Ovary (tissue), 9 donors: Measurements from ENCODE around the gene CACNA1E. TPM values are rescaled to one million over a fixed set of nuclear protein-coding genes. Genes with fewer than 3 reads are reported as not detected.

Experiments used
- DNase-seq, 5 donors: peaks; one replicate each; pipeline ENCODE4 v3.0.0-alpha.2; 2019 to 2020
- H3K27ac ChIP-seq, 2 donors: fragments of 200-600 bp; one replicate each; pipeline versions ENCODE4 v1.5.1 to v1.8.0; 2019 to 2022
- H3K27me3 ChIP-seq: fragments of 200-600 bp; one replicate; pipeline ENCODE4 v1.8.0; 2022
- H3K36me3 ChIP-seq: fragments of 200-600 bp; sonication (generic); one replicate; pipeline ENCODE4 v1.5.1; 2019
- H3K4me1 ChIP-seq: one replicate; pipeline ENCODE4 v1.8.1; 2013; ENCODE audit warnings: mild to moderate bottlenecking, moderate library complexity; ENCODE audit not compliant: insufficient read depth
- H3K4me3 ChIP-seq: fragments of 200-600 bp; sonication (generic); one replicate; pipeline ENCODE4 v1.5.1; 2017
- H3K9me3 ChIP-seq, 2 donors: fragments of 200-600 bp in 1 of 2; sonication (generic) in 1 of 2; one replicate each; pipeline versions ENCODE4 v1.5.1 to v1.8.1; 2013 to 2019; ENCODE audit warnings: mild to moderate bottlenecking in 1 of 2, moderate library complexity in 1 of 2
- EP300 ChIP-seq: sonication (generic); formaldehyde crosslinking; IDR thresholded peaks from one replicate; pipeline ENCODE4 v1.6.1; 2017; ENCODE audit warnings: antibody characterized with exemption
- POLR2A ChIP-seq: fragments of 450-650 bp; IDR thresholded peaks from one replicate; pipeline ENCODE4 v1.6.1; 2017; ENCODE audit warnings: antibody characterized with exemption, mild to moderate bottlenecking, moderate library complexity
- WGBS, 3 donors: extraction: QIAGEN DNeasy Blood & Tissue Kit in 1 of 3; methylation state at CpG; one replicate each; pipeline versions ENCODE4 v1.1.5 to v1.1.7; 2013 to 2017; 5-methylcytosine and 5-hydroxymethylcytosine counted together
- intact Hi-C, 4 donors: fragments of 100-400 bp; cut with DNase I; formaldehyde crosslinking; loops; one replicate each; pipeline versions ENCODE4 v1.11.0 to v1.15.1; 2022 to 2023
- polyA plus RNA-seq, 2 donors: library from polyadenylated mRNA; stranded (reverse); fragments of 200-250 nt in 1 of 2; fragments of 350-450 nt in 1 of 2; fragmentation: Illumina TruSeq in 1 of 2; extraction: RNeasy Lipid Tissue Mini Kit (QIAGEN cat#74804) in 1 of 2; gene quantifications; one replicate each; pipeline ENCODE4 v1.2.3, GENCODE V29; 2013 to 2014
- total RNA-seq, 7 donors: library from RNA; depleted of rRNA in 2 of 7; stranded (reverse); fragments of >200 nt in 2 of 7; fragmentation: NEBNext Ultra II Directional in 3 of 7; extraction: Animal tissue kit (Norgen Biotek cat#: 25700) in 3 of 7; gene quantifications; one replicate each; pipeline versions ENCODE4 v1.1.0 to v1.2.4, GENCODE V29; 2016 to 2023
- TF ChIP-seq, protein P1 (sequence below), 3 donors: fragments of 450-650 bp in 2 of 3; fragments of 200-600 bp in 1 of 3; IDR thresholded peaks; one replicate each; pipeline versions ENCODE4 v1.5.1 to v1.8.0; 2016 to 2022; ENCODE audit warnings: antibody characterized with exemption in 3 of 3, mild to moderate bottlenecking in 1 of 3
- donor health status: DM: no; HTN: no; CAD: no; lungs with moderate emphysema.
- donor health status: DM: no; HTN: no; CAD: no.
- donor health status: Bipolar disorder and iron deficiency.
- donor health status: DM: yes; HTN: yes; CAD: no.
- donor health status: DM: no; HTN: no; CAD: no.
- donor health status: DM: yes; HTN: yes; CAD: no.

CACNA1E gene
- total and polyA plus RNA-seq, 9 donors = 0.01 to 0.34 (median 0.10) TPM; not detected in 3

DNA sequence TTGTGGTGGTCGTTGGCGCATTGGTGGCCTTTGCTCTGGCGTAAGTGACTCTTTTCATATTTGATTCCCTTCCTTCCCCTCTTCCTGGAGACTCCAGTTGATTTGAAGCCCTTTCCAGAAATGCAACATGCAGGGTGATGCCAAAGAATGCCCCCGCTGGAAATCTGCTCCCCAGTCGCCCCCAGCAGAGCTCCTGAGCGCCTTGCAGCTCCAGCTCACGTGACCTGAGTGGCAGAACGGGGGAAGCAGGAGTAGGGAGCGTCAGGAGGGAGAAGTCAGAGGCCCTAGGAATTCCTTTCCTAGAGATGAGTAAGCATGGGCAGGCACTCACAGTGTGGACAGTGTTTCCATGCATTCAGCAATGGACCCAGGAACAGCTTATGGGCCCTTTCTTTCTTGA lies 255.9 kb downstream of the CACNA1E start:
- H3K4me1 ChIP-seq = no peaks in the 10 kb centered on the region
- DNase-seq = no peak
- H3K27ac ChIP-seq = no peak overlapping the region
- TF ChIP-seq EP300 (no peak), POLR2A (no peak)
- TF ChIP-seq, protein P1, sequence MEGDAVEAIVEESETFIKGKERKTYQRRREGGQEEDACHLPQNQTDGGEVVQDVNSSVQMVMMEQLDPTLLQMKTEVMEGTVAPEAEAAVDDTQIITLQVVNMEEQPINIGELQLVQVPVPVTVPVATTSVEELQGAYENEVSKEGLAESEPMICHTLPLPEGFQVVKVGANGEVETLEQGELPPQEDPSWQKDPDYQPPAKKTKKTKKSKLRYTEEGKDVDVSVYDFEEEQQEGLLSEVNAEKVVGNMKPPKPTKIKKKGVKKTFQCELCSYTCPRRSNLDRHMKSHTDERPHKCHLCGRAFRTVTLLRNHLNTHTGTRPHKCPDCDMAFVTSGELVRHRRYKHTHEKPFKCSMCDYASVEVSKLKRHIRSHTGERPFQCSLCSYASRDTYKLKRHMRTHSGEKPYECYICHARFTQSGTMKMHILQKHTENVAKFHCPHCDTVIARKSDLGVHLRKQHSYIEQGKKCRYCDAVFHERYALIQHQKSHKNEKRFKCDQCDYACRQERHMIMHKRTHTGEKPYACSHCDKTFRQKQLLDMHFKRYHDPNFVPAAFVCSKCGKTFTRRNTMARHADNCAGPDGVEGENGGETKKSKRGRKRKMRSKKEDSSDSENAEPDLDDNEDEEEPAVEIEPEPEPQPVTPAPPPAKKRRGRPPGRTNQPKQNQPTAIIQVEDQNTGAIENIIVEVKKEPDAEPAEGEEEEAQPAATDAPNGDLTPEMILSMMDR (IDR thresholded peaks at IDR 0.05) = no peak
- H3K27me3 ChIP-seq = no peaks in the 10 kb centered on the region
- no peak overlapping the region for H3K4me3 ChIP-seq
- WGBS, 3 donors = 70 to 76% (median 73%) methylated on average over 9 of the region's 9 CpGs
- intact Hi-C loops = no loop called here
- H3K9me3 ChIP-seq = no peaks in the 10 kb centered on the region
- no peaks in the 10 kb centered on the region for H3K36me3 ChIP-seq

DNA sequence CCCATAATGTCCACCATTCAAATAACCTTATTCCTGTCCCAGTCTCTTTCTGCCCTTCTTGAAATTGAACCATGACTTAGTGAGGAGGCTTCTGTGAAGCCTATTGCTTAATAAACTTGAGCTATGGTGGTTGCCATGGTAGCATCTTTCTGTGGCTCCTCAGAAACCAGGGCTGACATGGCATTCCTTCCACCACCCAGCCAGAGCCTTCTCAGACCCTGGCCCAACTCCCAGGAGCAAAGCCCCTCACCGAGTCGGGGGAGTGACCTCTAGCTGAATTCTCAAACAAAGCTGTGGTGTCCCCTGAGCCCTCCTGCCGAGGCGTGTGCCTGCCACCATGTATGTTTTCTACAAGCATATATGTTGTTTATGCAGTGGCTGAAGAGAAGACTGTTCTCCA lies 259.1 kb downstream of the CACNA1E start:
- WGBS, 3 donors = 14 to 46% (median 23%) methylated on average over 4 of the region's 4 CpGs
- TF ChIP-seq, protein P1 (IDR thresholded peaks at IDR 0.05) = no peak
- no peak for TF ChIP-seq POLR2A
- no peak for TF ChIP-seq EP300
- Histone ChIP-seq H3K27ac (no peak overlapping the region), H3K9me3 (no peaks in the 10 kb centered on the region), H3K36me3 (no peaks in the 10 kb centered on the region), H3K27me3 (no peaks in the 10 kb centered on the region), H3K4me1 (no peaks in the 10 kb centered on the region), H3K4me3 (no peak overlapping the region)
- intact Hi-C loops = no loop called here
- DNase-seq = no peak

DNA sequence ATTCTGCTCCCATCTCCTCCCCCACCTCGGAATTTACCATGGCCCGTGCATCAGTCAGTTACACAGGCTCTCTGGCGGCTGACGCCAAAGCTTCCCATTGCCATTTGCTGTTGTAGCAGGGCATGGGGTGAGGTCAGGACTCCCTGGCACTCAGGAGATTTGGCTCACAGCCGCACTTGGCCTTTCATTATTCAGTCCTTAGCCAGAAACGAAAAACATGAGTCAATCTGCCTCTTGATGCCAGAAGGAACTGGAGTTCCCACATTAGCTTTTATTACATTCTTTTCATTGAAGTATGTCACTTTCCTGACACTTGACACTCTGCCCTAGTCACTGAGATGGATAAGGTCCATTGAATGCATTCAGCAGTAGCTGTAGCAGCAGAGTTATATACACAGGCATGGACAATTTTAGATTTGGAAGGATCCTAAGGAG lies 260.6 kb downstream of the CACNA1E start:
- TF ChIP-seq, protein P1 (IDR thresholded peaks at IDR 0.05) = no peak
- Histone ChIP-seq H3K36me3 (no peaks in the 10 kb centered on the region), H3K4me1 (no peaks in the 10 kb centered on the region), H3K4me3 (no peak overlapping the region), H3K9me3 (no peaks in the 10 kb centered on the region), H3K27ac (no peak overlapping the region), H3K27me3 (no peaks in the 10 kb centered on the region)
- no peak for DNase-seq
- intact Hi-C loops = no loop called here
- WGBS, 3 donors = 61 to 79% (median 61%) methylated on average over 6 of the region's 6 CpGs

DNA sequence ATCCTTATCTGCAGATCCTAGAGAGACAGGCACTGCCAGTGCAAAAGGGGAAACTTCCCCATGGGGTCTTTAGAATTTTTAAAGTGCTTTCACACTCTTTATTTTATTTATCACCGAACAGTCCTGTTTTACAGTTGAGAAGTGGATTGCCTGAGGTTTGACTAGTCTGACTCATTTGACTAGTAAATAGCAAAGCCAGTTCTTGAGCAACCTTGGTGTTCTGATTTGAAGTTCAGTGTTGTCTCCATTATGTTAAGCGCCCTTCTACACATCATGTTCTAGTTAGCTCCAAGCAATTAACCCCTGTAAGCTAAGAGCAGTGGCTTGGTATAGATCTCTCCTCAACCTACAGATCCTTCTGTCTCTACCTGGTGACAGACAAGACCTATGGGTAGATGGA lies 262.9 kb downstream of the CACNA1E start:
- no peaks in the 10 kb centered on the region for H3K27me3 ChIP-seq
- 67 to 72% (median 70%) methylated on average over 2 of the region's 2 CpGs for WGBS, 3 donors
- H3K36me3 ChIP-seq = no peaks in the 10 kb centered on the region
- no peak for DNase-seq
- H3K4me1 ChIP-seq = no peaks in the 10 kb centered on the region
- no peak for TF ChIP-seq EP300
- TF ChIP-seq, protein P1 (IDR thresholded peaks at IDR 0.05) = no peak
- TF ChIP-seq POLR2A = no peak
- no peak overlapping the region for H3K4me3 ChIP-seq
- intact Hi-C loops = no loop called here
- no peak overlapping the region for H3K27ac ChIP-seq
- H3K9me3 ChIP-seq = no peaks in the 10 kb centered on the region

DNA sequence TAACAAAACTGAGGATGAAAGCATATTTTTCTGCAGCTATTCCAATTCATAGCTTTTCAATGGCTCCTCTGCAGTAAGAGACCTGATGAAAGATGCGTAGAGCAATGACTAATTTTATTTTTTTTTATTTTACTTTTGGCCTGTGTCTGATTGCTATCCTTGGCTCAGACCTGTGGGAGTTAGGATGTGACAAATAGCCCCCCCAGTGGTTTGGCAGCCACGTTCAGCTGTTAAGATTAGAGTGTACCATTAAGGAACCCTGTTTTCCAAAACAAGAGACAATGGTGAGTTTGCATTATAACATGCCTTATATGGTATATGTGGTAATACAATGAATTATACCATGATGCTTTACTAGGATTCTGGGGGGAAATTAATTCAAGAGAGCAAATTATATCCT lies 264.7 kb downstream of the CACNA1E start:
- no peaks in the 10 kb centered on the region for H3K36me3 ChIP-seq
- DNase-seq = no peak
- WGBS, 3 donors = 41 to 50% (median 49%) methylated on average over 2 of the region's 2 CpGs
- H3K27me3 ChIP-seq = no peaks in the 10 kb centered on the region
- H3K4me3 ChIP-seq = no peak overlapping the region
- H3K27ac ChIP-seq = no peak overlapping the region
- TF ChIP-seq POLR2A (no peak), EP300 (no peak)
- TF ChIP-seq, protein P1 (IDR thresholded peaks at IDR 0.05) = no peak
- no peaks in the 10 kb centered on the region for H3K9me3 ChIP-seq
- intact Hi-C loops = no loop called here
- no peaks in the 10 kb centered on the region for H3K4me1 ChIP-seq
